ENCODE data around the gene BCAP31.
"Not testable (repeated sequence)": the region's sequence is repeated elsewhere in the genome, so short reads cannot be mapped to it uniquely, and the experiment has no call there.

The BCAP31 gene

DNA sequence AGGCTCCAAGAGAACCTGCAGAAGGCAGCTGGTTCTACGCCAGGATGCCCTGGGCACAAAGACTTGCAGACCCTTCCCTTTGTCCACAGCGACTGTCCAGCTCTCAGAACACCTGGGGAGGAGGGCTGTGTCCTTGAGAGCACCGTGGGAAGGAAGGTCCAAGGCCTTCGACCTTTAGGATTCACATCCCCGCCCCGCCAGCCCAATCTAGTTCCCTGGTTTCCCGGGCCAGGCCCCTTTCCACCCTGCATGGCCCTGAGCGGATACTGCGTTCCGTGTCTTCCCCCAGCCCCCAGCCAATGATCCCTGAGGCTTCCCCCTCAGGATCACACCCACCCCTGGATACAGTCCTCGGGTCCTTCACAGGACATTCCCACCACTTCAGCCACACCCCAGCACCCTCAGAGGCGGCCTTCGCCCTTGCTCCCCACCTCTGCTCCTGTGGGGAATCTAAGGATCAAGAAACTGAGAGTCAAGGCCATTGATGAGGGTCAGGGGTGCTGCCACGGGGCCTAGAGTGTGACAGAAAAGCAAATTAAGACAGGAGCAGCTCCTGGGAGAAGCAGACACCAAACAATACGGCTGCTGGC, 9.6 kb upstream of the BCAP31 start:
- DNase-seq: no peak

GRCh38 chrX:153732401-153732800, 8.2 kb upstream of the BCAP31 start:
- no peak for DNase-seq

- no peak for DNase-seq
Observed at GRCh38 chrX:153731845-153732215, 7.6 kb upstream of the BCAP31 start.

GRCh38 chrX:153731117-153731844, 7.1 kb upstream of the BCAP31 start:
- no peak for DNase-seq

- not testable (repeated sequence) for DNase-seq
Observed at GRCh38 chrX:153730115-153730514, 5.9 kb upstream of the BCAP31 start.

DNA sequence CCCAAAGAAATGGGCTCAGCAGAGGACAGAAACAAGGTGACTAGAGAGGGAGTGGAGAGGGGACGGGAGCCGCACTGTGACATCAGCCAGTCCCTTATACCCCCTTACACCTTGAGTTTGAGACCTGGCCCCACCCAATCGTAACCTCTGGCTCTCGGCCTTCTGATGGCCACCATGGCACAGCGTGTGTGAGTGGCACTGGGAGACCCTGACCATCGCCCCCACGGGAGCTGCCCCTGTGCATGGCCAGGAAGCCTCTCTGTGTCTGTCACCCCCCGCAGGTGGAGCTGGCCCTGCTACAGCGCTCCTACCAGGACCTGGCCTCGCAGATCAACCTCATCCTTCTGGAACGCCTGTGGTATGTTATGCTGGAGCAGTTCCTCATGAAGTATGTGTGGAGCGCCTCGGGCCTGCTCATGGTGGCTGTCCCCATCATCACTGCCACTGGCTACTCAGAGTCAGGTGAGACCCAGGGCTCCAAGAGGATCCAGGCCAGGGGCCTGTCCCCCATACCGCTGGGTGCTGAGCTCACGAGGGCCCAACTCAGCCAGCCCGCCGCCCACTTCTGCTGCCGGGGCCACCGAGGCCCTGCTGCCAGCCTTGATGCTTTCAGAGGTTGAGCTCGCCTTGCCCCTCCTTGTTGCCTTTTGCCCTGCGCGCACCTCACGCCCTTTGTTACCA, 4.9 kb upstream of the BCAP31 start:
- no peak for DNase-seq

DNA sequence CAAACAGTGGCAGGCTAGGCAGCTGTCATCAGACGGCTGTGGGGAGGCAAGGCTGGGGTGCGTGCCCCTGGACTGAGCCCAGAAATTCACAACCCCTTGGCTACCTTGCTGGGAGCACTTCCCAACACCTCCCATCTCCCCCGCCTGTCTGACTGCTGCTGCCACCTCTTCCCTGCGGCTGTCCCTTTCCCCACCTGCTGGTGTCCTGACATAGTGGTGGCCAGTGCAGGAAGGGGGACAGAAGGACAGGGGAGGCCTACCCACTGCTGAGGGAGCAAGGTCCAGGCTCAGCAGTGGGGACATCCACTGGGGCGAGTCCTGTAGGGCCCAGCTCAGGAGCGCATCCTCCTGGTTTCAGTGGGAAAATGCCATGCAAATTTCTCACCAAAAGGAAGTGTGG, 3.9 kb upstream of the BCAP31 start:
- no peak for DNase-seq

DNA sequence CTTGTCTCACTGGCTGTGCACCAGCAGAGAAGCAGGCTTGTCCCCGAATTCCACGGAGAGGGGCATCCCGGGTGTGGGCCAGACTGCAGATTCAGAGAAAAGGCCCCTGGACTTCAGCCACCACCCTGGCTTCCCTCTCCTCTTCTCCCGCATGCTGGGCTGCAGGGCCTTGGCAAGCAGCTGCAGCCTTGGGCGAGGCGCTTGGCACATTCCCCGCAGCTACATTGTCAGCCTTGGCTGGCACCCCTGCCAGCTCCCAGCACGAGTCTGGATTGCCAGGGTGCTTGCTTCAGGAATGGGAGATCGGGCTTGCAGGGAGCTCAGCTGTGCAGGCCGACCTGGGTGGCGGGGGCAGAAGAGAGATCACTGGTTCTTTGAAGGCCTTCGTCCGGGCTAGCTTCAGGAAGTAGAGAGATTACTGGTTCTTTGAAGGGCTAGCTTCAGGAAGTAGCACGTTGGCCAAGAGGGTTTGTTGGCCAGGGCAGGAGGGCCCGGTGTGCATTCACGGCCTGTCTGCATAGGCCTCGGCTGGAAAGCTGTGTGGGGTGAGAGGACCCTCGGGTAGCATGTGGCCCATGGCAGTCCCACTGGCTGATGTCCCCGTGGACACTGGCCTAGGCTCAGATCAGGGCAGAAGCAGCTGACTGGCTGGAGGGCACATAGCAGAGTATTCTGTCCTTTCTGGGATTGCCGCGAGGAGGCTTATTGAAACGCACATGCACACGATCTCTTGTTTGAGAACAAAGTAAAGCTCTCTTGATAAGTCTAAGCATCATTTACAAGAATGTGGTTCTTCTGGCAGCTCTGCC, 3.1 kb upstream of the BCAP31 start:
- DNase-seq: peak; percentile 18

DNA sequence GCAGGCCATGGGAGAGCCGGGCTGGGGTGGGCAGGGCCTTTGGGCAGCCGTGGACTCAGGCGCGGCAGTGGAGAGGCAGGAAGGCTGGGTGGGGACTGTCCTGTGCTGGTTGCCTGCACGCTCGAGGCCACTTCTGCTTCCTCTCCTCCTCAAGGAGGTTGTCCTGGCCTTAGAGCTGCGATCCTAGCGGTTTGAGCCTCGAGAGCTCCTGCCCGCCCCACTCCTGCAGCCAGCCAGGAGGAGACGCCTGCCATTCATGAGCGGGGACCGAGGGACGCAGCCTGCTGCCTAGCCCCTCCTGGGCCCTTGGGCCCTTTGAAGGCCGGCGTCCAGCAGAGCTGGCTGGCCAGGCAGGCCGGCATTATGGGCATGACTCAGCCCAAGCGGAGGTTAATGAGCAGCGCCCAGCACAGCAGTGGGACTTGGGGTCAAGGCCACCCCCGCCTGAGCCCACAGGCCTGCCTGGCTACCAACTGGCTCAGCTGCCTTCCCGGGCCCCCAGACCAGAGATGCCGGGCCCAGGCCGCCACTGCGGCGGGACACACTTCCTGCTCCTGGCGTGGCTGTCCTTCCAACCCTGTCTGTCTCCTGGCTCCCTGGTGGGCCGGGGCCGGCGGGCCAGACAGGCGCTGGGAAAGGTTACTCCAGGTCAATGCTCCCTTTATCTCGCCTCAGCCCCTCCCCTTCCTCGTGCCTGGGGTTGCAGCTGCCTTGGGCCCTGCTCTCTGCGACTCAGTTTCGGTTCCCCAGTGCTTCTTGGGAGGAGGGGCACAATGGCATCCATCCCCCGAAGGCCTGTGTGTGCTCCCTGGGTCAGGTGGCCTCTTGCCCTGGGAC, 2.3 kb upstream of the BCAP31 start:
- DNase-seq: peak; percentile 28

DNA sequence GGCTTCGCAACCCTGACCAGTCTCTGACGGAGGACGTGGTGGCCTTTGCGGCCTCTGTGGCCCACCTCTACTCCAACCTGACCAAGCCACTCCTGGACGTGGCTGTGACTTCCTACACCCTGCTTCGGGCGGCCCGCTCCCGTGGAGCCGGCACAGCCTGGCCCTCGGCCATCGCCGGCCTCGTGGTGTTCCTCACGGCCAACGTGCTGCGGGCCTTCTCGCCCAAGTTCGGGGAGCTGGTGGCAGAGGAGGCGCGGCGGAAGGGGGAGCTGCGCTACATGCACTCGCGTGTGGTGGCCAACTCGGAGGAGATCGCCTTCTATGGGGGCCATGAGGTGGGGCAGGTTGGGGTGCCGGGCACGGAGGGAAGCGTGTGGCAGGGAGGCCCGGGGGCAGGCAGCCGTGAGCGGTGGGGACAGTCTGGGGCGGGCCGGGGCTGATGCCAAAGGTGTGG, 1.7 kb upstream of the BCAP31 start:
- DNase-seq: no peak

DNA sequence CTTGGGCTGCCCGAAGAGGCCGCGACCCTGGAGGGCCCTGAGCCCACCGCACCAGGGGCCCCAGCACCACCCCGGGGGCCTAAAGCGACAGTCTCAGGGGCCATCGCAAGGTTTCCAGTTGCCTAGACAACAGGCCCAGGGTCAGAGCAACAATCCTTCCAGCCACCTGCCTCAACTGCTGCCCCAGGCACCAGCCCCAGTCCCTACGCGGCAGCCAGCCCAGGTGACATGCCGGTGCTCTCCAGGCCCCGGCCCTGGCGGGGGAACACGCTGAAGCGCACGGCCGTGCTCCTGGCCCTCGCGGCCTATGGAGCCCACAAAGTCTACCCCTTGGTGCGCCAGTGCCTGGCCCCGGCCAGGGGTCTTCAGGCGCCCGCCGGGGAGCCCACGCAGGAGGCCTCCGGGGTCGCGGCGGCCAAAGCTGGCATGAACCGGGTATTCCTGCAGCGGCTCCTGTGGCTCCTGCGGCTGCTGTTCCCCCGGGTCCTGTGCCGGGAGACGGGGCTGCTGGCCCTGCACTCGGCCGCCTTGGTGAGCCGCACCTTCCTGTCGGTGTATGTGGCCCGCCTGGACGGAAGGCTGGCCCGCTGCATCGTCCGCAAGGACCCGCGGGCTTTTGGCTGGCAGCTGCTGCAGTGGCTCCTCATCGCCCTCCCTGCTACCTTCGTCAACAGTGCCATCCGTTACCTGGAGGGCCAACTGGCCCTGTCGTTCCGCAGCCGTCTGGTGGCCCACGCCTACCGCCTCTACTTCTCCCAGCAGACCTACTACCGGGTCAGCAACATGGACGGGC, 1.0 kb upstream of the BCAP31 start:
- DNase-seq: no peak

- peak; percentile 1 for DNase-seq
Observed at GRCh38 chrX:153723351-153724251, 586 bp downstream of the BCAP31 start.

- no peak for DNase-seq
Observed at GRCh38 chrX:153722704-153723350, 1.4 kb downstream of the BCAP31 start.

- no peak for DNase-seq
Observed at GRCh38 chrX:153719701-153720100, 4.5 kb downstream of the BCAP31 start.

GRCh38 chrX:153719238-153719637, 4.9 kb downstream of the BCAP31 start:
- no peak for DNase-seq

DNA sequence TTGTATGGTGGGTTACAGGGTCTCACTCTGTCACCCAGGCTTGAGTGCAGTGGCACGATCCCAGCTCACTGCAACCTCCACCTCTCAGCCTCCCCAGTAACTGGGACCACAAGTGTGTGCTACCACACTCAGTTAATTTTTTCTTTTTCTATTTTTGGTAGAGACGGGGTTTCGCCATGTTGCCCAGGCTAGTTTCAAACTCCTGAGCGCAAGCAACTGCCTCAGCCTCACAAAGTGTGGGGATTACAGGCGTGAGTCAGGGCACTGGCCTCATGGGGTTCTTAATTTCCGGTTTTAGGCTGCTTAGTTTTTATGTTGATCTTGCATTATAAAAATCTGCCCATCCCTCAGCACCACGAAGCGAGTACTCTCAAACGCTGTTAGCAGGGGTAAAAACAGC, 6.7 kb downstream of the BCAP31 start:
- DNase-seq: no peak

GRCh38 chrX:153714256-153714655, 9.9 kb downstream of the BCAP31 start:
- DNase-seq: no peak

DNA sequence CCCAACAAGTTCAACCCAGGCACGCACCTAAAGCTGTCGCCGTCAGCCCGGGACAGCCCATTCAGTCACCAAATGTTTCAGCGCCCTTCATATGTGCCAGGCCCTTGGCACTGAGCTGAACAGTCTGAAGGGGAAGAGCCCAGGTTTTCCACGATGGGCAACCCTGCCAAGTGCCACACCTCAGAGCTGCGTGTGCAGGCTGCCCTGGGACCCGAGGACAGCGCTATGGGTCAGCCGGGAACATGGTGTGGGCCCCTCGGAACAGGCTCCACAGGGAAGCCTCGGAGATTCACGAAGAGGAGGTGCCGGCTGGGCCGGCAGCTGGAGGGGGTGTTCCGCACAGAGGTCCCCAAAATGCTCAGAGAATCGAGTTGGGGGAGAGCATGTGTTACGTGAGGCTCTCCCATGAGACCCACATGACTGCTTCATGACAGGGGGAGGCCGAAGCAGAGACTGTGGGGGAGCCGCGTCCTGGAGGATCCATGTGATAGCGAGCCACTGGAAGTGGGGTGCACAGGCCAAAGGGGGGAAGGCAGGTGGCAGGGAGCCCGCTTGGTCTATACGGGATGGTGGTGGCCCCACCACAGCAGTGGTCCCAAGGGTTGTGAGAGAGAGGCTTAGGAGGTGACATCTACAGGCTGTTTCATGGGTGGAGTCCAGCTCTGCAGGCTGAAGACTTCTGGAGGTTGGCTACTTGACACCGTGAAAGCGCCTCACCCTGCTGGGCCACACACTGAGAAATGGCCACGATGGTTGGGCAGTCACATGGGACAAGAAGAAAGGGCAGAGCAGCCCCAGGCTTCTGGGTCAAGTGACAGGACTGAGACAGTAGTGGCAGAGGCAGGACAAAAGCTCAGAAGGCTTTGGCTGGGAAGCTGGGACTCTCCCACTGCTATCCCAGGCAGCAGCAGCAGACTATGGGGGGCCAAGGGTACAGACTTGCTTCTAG, 14.2 kb downstream of the BCAP31 start:
- DNase-seq: no peak

DNA sequence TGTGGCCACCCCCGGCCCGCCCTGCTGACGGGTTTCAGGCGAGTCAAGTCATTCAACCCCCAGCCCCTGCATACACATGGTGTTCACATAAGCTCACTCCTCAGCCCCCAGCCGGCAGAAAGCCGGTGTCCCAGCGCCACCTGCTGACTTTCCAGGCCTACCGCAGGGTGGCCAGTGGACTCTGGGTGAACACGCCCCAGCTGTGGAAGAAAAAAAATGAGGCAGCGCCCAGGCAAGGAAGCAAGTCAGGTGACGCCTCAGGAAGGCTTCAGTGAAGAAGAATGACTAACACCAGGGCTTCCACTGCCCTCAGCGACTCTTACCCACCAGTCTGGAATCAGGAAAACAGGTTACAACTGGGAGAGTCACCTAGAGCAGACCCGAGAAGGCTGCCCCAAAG, 15.8 kb downstream of the BCAP31 start:
- no peak for DNase-seq
